MM.1S (cell line): ENCODE results near the gene RIPK1.

Experiments
- EZH2 ChIP-seq: fragments of 300-600 bp; sonication (generic); optimal IDR thresholded peaks from 2 replicates; pipeline ENCODE3; 2017; ENCODE audit warnings: low read depth, mild to moderate bottlenecking, antibody characterized with exemption, low read length, mixed read lengths
- TF ChIP-seq, protein P1 (sequence below): fragments of 300-600 bp; sonication (generic); IDR thresholded peaks from 2 replicates; pipeline ENCODE4 v1.5.1; 2016; ENCODE audit warnings: antibody characterized with exemption, low read length, mixed read lengths

DNA sequence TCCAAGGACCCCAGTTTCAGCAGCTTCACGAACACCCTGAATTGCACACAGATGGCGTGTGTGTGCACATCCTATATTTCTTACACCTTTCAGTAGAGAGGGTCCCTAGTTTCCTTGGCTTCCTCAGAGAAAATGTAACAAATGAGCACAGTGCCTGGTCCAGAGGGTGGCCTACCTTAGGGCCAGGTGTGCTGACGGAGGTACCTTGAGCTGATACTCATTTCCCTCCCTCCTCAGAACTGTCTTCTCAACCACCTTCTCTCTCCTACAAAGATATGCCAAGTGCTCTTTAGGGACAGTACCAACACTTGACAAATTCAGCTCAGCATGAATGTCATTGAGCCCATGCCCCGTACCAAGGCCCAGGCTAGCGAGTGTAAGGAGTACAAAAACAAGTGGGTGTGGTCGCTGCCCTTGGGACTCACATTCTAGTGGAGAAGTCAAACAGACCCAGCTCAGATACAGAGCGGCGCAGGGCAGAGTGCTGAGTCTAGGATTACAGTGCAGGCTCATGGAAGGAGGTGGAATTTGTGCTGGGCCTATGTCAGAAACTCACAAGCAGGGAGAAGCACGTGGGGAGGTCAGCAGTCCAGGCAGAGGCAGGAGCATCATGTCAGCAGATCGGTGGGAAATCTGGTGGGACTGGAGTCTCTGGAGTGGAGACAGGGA, 40.6 kb downstream of the RIPK1 start:
- TF ChIP-seq, protein P1, sequence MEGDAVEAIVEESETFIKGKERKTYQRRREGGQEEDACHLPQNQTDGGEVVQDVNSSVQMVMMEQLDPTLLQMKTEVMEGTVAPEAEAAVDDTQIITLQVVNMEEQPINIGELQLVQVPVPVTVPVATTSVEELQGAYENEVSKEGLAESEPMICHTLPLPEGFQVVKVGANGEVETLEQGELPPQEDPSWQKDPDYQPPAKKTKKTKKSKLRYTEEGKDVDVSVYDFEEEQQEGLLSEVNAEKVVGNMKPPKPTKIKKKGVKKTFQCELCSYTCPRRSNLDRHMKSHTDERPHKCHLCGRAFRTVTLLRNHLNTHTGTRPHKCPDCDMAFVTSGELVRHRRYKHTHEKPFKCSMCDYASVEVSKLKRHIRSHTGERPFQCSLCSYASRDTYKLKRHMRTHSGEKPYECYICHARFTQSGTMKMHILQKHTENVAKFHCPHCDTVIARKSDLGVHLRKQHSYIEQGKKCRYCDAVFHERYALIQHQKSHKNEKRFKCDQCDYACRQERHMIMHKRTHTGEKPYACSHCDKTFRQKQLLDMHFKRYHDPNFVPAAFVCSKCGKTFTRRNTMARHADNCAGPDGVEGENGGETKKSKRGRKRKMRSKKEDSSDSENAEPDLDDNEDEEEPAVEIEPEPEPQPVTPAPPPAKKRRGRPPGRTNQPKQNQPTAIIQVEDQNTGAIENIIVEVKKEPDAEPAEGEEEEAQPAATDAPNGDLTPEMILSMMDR, result no peak
- no peak for TF ChIP-seq EZH2
